Endodermal cell (in vitro differentiated cells): ENCODE data around the gene ANKRD1. TPM values are rescaled to one million over a fixed set of nuclear protein-coding genes. Genes with fewer than 3 reads are reported as not detected.

ENCODE experiments used
- DNase-seq: peaks from one replicate; pipeline ENCODE4 v3.0.0-alpha.2; 2017
- H3K27ac ChIP-seq: 2 replicates; pipeline ENCODE4 v1.5.1; 2013; ENCODE audit warnings: mild to moderate bottlenecking, low read depth, low read length, moderate library complexity
- H3K27me3 ChIP-seq: 2 replicates; pipeline ENCODE4 v1.6.1; 2013; ENCODE audit warnings: mild to moderate bottlenecking, low read length, moderate library complexity; ENCODE audit not compliant: insufficient read depth, control insufficient read depth, poor library complexity, severe bottlenecking
- H3K36me3 ChIP-seq: 2 replicates; pipeline ENCODE4 v1.7.0; 2013; ENCODE audit warnings: mild to moderate bottlenecking, low read length, moderate library complexity; ENCODE audit not compliant: control insufficient read depth, insufficient read depth
- H3K4me1 ChIP-seq: one replicate; pipeline ENCODE4 v1.7.0; 2013; ENCODE audit warnings: low read length; ENCODE audit not compliant: control insufficient read depth, insufficient read depth
- H3K4me3 ChIP-seq: 2 replicates; pipeline ENCODE4 v1.5.1; 2013; ENCODE audit warnings: mild to moderate bottlenecking, low read length, moderate library complexity
- H3K9ac ChIP-seq: 2 replicates; pipeline ENCODE4 v1.6.1; 2013; ENCODE audit warnings: mild to moderate bottlenecking, low read length, moderate library complexity; ENCODE audit not compliant: poor library complexity, severe bottlenecking; ENCODE audit errors: extremely low read depth
- H3K9me3 ChIP-seq: 2 replicates; pipeline ENCODE4 v1.6.1; 2013; ENCODE audit warnings: mild to moderate bottlenecking, low read length, moderate library complexity; ENCODE audit not compliant: control insufficient read depth
- H3K27ac Mint-ChIP-seq: 2 replicates; pipeline ENCODE4 v1.8.0; 2020; ENCODE audit warnings: mixed read lengths
- H3K27me3 Mint-ChIP-seq: 2 replicates; pipeline ENCODE4 v1.8.0; 2021; ENCODE audit warnings: mild to moderate bottlenecking, mixed read lengths; ENCODE audit not compliant: insufficient read depth
- H3K36me3 Mint-ChIP-seq: 2 replicates; pipeline ENCODE4 v1.8.0; 2020; ENCODE audit warnings: low read depth, mixed read lengths
- H3K4me1 Mint-ChIP-seq: 2 replicates; pipeline ENCODE4 v1.8.0; 2020; ENCODE audit warnings: mixed read lengths
- H3K4me3 Mint-ChIP-seq: 2 replicates; pipeline ENCODE4 v1.8.0; 2020; ENCODE audit warnings: mild to moderate bottlenecking, moderate library complexity, mixed read lengths
- H3K9me3 Mint-ChIP-seq: 2 replicates; pipeline ENCODE4 v1.8.0; 2020; ENCODE audit warnings: mild to moderate bottlenecking, mixed read lengths
- CTCF ChIP-seq: fragments of 200-600 bp; sonication (generic); conservative IDR thresholded peaks from 2 replicates; pipeline ENCODE4 v1.5.0; 2021; ENCODE audit warnings: antibody characterized with exemption, mild to moderate bottlenecking
- WGBS, 2 experiments: methylation state at CpG; one replicate each; pipeline versions ENCODE4 v1.1.5 to v1.1.7; 2013; ENCODE audit warnings: missing lambda C conversion rate in 2 of 2, mixed read lengths in 1 of 2; ENCODE audit not compliant: insufficient coverage in 1 of 2, insufficient read length in 1 of 2; 5-methylcytosine and 5-hydroxymethylcytosine counted together
- total RNA-seq, 2 donors: library from RNA; stranded (reverse); fragmentation: NEBNext Ultra II Directional in 1 of 2; extraction: Animal tissue kit (Norgen Biotek cat#: 25700) in 1 of 2; gene quantifications; 2 replicates in 1 of 2; 3 replicates in 1 of 2; pipeline ENCODE4 v1.2.1, GENCODE V29; 2021

Gene ANKRD1
- total RNA-seq, 2 donors from 2014 or later, result 19.6 to 42.6 TPM

GRCh38 chr10:90965720-90966119 lies 44.8 kb upstream of the ANKRD1 start:
- TF ChIP-seq CTCF, result no peak
- Histone ChIP-seq H3K36me3 (no peaks in the 10 kb centered on the region), H3K4me3 (no peak overlapping the region), H3K27ac (no peak overlapping the region), H3K9ac (no peak overlapping the region), H3K4me1 (no peaks in the 10 kb centered on the region), H3K27me3 (peaks cover 11% of the 10 kb centered on the region), H3K9me3 (no peaks in the 10 kb centered on the region)
- Mint-ChIP-seq H3K27ac (no peak overlapping the region), H3K36me3 (no peaks in the 10 kb centered on the region), H3K27me3 (peaks cover 77% of the 10 kb centered on the region), H3K4me1 (peaks cover 9% of the 10 kb centered on the region), H3K4me3 (no peak overlapping the region), H3K9me3 (peaks cover 4% of the 10 kb centered on the region)
- DNase-seq, result no peak
- 93 to 94% methylated on average over 1 to 2 of the region's 2 CpGs for WGBS, 2 experiments

- no peak overlapping the region for H3K4me3 ChIP-seq
- DNase-seq, result no peak
- no peaks in the 10 kb centered on the region for H3K9me3 ChIP-seq
- Mint-ChIP-seq H3K27ac (no peak overlapping the region), H3K9me3 (no peaks in the 10 kb centered on the region), H3K27me3 (peaks cover 81% of the 10 kb centered on the region), H3K4me1 (peaks cover 9% of the 10 kb centered on the region), H3K36me3 (no peaks in the 10 kb centered on the region), H3K4me3 (no peak overlapping the region)
- H3K9ac ChIP-seq, result no peak overlapping the region
- H3K27me3 ChIP-seq, result peaks cover 11% of the 10 kb centered on the region
- 88 to 100% methylated on average over 1 of the region's 1 CpG for WGBS, 2 experiments
- H3K27ac ChIP-seq, result no peak overlapping the region
- TF ChIP-seq CTCF, result peak; percentile 28
- no peaks in the 10 kb centered on the region for H3K36me3 ChIP-seq
- H3K4me1 ChIP-seq, result no peaks in the 10 kb centered on the region
Measured at GRCh38 chr10:90964781-90965465, 44.0 kb upstream of the ANKRD1 start.

- DNase-seq, result no peak
- Histone ChIP-seq H3K9ac (no peak overlapping the region), H3K27ac (no peak overlapping the region), H3K36me3 (no peaks in the 10 kb centered on the region), H3K27me3 (peaks cover 11% of the 10 kb centered on the region), H3K4me3 (no peak overlapping the region), H3K9me3 (no peaks in the 10 kb centered on the region), H3K4me1 (no peaks in the 10 kb centered on the region)
- WGBS, 2 experiments, result 86 to 100% methylated on average over 2 of the region's 2 CpGs
- Mint-ChIP-seq H3K27me3 (peaks cover 81% of the 10 kb centered on the region), H3K4me1 (peaks cover 9% of the 10 kb centered on the region), H3K9me3 (no peaks in the 10 kb centered on the region), H3K36me3 (no peaks in the 10 kb centered on the region), H3K27ac (no peak overlapping the region), H3K4me3 (no peak overlapping the region)
- no peak for TF ChIP-seq CTCF
Measured at GRCh38 chr10:90963331-90963730, 42.4 kb upstream of the ANKRD1 start.
